HG02973 (cell line): ENCODE data around the gene IPO7.
"Not testable (repeated sequence)": the region's sequence is repeated elsewhere in the genome, so short reads cannot be mapped to it uniquely, and the experiment has no call there.

ENCODE experiments used
- ATAC-seq: cut with Tn5 transposase; IDR thresholded peaks from one replicate; pipeline ENCODE4 v1.9.1; 2021; ENCODE audit warnings: moderate library complexity; ENCODE audit not compliant: unreplicated experiment

IPO7 gene

DNA sequence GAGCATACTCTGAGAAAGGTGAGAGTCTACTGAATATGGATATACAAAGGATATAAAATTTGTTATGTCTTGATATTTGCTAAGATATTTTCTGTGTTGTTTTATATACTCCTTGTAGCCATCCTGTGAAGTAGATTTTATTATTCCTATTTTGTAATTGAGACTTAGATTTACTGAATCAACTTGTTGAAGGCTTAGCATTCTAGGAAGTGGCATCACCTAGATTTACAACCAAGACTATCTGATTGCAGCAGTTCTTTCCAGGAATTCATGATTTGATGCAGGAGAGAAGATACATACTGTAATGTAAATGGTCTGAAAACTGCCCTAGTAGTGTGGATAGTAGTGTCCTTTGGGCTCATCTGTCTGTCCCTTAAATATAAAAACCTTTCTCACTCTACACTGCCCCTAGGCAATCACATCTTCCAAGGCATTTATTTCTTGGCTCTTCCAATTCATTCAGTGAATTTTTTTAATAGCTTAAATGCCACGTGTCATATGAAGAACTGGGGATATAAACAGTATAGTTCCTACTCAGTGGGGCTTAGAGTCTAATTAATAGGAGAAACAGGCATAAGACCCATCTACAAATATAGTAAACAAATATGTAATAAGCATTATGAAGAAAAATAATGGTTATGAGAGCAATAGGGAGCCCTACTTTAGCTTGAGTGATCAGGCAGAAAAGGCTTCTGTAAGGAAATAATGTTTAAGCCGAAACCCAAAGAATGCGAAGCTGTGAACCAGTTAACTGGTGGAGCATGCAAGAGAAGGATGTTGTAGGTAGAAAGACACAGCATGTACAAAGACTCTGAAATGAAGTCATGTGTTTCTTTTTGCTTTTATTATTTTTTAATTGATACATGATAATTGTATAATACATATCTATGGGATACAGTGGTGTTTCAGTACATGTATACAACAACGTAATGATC lies 13.6 kb downstream of the IPO7 start:
- no peak for ATAC-seq

DNA sequence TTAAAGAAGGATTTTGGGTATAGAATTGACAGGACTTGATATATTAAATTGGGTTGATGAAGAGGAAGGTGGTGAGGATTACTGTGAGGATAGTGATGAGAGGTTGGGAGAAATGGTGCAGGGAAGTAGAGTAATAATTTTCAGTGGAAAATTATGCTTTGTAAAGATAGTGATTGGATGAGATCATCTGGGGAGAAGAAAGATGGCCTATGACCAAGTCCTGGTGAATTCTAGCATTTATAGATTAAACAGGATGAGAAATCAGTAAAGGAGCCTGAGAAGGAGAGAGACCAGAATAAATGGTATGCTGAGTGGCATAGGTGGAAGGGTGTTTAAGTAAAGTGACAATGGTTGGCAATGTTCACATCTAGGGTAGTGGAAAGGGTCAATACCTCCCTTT lies 15.0 kb downstream of the IPO7 start:
- ATAC-seq: no peak

DNA sequence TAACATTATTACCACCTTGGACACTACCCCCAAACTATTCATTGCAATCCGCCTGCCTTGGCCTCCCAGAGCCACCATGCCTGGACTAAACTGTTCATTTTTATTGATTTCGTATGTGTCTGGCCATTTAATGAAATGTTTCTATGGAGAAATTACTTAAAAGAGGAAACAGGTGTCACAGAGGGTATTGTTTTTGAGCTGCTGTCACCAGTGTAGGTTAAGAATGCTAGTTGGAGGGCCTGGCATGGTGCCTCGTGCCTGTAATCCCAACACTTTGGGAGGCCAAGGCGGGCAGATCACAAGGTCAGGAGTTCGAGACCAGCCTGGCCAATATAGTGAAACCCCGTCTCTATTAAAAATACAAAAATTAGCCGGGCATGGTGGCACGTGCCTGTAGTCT lies 17.4 kb downstream of the IPO7 start:
- ATAC-seq: not testable (repeated sequence)

DNA sequence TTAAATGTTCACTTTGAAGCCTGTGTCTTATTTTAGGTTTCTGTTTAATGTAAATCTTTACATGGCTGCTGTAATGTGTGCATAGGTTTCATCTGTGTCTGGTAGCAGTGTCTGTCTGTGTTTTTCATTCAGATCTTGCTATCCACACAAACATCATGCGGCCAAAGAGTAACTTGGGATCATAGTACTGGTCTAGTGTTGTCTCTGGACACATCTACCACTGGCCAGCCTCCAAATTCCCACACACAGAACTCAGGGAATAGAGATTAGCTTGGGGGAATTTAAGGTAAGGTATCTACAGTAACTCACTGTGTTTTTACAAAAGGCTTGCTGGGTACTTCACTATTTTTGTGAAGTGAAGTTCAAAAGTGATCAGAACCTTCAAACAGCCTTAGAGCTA lies 44.3 kb downstream of the IPO7 start:
- no peak for ATAC-seq

DNA sequence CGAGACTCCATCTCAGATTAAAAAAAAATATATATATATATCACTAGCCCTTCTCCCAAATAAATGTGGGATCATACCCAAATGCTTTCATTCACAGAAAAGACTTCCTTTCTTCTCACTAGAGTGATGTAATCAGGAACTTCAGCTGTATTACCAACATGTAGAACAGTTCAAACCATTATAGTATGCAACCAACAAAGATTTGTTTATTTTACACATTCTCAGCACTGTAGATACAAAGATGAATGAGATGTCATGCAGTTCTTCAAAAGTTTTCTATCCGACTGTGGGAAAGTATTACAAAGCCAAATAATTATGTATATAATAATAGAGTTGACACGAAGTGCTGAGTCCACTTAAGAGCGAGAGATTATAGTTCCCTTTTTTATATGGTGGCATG lies 54.2 kb downstream of the IPO7 start:
- ATAC-seq: no peak

DNA sequence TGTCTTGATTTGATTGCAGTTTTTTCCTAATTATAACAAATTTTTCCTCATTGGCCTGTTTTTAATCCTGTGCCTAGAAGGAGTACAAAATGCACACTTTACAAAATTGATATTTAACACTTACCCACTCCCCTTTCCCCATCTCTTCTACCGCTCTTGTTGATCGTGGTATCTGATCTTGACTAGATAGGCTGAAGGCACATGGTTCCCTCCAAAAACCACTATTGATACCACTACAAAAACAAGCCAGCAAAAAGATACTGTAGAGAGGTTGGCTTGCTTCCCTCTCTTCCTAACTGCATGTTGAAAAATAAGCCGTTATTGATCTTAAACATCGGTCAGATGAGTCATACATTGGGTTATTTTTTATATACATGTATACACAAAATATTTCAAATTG lies 61.8 kb downstream of the IPO7 start:
- no peak for ATAC-seq

DNA sequence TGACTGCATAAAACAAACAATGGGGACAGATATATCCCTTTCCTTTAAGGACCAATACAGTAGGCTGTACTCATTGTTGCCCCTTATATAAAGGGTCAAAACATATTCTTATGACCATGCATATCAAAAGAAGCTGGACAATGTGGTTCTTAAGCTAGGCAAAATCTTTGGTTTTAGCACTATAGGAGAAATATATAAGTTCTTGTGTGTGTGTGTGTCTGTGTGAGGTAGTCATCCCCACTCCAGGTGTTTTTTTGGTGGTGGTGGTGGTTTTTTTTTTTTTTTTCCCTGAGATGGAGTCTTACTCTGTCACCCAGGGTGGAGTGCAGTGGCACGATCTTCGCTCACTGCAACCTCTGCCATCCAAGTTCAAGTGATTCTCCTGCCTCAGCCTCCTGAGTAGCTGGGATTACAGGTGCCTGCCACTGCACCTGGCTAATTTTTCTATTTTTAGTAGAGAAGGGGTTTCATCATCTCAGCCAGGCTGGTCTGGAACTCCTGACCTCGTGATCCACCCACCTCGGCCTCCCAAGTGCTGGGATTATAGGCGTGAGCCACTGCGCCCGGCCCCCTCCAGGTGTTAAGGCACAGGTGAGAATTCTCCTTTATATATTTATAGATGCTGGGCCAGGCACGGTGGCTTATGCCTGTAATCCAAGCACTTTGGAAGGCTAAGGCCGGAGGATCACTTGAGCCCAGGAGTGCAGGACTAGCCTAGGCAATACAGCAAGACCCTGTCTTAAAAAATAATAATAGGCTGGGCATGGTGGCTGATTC lies 64.3 kb downstream of the IPO7 start:
- ATAC-seq: no peak

DNA sequence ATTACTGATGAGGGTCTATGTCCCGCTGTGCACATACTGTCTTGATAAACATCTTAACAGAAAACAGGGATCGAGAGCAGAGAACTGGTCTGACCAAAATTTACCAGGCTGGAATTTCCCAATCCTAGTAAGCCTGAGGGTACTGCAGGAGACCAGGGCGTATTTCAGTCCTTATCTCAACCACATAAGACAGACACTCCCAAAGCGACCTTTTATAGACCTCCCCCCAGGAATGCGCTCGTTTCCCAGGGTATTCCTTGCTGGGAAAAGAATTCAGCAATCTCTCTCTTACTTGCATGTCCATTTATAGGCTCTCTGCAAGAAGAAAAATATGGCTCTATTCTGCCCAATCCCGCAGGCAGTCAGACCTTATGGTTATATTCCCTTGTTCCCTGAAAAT lies 67.6 kb downstream of the IPO7 start:
- not testable (repeated sequence) for ATAC-seq

DNA sequence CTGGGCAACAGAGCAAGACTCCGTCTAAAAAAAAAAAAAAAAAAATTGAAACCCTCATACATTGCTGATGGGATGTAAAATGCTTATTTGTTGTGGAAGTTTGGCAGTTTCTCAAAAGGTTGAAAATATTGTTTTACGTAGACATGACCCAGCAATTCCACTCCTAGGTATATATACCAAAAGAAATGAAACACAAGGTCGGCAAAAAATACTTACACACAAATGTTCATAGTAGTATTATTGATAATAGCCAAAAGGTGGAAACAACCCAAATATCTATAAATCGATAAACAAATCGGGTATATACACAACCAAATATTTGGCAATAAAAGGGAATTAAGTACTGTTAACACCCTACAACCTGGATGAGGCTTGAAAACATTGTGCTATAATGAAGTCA lies 71.3 kb downstream of the IPO7 start:
- ATAC-seq: no peak

DNA sequence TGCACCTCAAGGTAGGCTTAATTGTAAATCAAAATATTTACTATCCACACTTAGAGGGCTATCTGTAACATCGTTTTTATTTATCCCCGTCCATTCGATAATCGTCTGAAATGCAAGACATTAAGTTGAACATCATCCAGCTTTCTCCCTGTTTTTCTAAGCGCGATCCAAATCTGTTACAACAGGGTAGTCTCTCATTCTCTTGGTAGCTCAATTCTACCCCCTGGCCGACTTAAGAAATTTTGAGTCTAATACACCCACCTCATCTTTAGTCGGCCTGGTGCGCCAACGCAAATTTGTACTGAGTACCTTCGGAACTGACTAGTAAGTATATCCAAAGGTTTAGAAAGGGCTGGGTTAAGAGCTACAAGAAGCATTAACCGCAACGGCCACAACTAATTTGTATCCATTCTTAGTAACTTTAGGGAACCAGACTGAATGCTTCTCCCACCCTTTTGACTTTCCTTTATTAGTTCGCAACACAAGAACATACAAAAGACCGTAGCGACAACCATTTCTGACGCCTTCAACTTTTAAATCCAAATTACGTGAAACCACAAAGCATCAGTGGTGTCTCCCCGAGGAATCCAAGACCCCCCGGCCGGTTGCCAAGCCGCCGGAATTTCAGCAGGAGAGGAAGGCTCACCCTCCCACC lies 75.3 kb downstream of the IPO7 start:
- no peak for ATAC-seq

DNA sequence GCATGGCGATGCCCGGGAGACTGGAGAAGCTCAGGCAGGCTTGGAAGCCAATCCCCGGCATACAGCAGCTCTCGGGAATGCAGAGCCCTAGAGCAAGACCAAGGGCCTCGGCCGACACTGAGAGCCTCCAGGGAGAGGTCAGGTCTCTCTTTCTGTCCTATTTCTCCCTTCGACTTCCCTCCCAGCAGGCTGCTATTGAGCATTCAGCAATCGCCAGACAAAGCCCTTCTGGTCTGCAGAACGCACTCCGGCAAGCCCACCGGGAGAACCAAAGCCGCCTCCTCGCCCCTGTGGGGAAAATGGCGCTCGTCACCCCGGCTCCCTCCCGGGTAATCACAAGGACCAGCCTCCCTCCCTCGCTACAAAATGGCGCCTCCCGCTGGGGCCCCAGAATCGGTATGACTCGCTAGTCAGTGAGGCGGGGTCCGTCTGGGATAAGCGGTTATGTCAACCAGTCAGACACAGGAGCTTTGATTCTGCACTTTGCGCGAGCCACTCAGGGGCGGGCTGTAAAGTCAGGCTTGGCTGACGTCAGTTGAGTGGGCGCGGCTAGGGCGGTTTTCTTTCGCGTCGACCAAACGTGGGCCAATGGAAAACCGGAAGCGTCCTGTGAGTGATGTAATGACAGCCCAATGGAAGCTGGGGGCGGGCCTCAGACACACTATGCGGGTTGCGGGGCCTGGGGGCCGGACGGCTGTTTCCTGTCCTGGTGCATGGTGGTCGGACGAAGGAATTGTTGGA lies 76.0 kb downstream of the IPO7 start, which contains the start of gene ZNF143:
Gene ZNF143 (plus strand): TSS at position 691 of the 741 bp plus-strand sequence. CDS start 10,297 bp downstream, outside the sequence.
- peak; percentile 84 for ATAC-seq

DNA sequence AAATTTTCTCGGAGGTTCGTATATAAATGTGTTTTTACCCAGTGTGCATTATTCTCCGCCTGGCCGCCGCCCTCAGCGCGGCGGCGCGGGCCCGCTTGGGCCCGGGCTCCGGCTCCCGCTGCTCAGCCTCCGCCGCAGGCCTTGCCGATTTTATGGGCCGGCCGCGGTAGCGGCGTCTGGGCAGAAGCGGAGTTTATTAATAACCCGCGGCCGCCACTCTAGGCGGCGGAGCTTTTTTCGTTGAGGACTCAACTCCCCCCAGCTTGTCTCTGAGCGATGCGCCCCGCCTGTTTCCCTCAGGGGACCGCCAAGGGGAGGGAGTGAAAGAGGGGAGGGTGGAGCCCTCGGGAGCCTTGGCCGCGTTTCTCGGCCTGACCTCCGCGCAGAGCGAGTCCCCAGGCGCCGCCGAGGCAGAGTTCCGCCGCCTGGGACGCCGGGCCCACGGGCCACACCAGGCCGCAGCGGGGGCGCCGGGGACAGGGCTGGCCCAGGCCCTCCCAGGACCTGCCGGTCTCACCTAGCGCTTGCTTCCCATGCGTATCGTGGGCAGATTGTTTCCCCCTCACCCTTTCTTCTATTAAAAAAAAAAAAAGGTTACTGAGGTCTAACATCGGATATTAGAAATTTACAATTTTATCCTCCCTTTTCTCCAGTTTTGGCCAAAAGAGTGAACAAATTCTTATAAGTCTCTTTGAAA lies 76.8 kb downstream of the IPO7 start:
- ATAC-seq: peak; percentile 36

DNA sequence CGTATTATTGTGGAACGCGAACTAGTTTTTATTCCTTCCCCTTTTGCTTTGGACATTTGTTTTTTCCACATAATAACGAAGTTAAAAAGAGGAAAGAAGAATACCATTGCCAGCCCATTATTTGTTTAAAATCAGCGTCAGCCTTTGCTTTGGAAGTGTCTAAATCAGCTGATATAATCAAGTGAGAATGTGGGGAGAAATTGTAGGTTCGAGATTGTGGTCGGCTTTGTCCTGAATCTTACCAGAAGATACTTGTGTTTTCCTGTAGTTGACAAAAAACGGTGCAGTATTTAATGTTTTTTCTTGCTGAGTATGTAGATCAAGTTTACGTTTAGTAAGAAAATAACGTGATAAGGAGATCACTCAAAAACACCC lies 77.3 kb downstream of the IPO7 start:
- ATAC-seq: no peak

DNA sequence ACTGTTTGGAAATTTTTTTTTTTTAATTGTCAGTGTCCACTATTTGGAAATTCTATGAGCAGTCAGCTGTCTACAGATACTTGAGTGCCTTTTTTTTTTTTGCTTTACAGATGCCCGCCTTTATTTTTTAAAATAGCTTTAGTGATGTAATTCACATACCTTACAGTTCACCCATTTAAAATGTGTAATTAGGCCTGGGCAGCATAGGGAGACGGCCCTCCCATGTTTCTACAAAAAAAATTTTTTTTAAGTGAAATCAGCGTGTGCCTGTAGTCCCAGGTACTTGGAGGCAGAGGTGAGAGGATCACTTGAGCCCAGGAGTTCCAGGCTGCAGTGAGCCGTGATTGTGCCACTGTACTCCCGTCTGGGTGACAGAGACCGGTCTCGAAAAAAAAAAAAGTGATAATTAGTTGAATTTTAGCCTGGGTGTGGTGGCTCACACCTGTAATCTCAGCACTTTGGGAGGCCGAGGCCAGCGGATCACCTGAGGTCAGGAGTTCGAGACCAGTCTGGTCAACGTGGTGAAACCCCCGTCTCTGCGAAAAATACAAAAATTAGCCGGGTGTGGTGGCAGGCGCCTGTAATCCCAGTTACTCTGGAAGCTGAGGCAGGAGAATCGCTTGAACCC lies 77.8 kb downstream of the IPO7 start:
- ATAC-seq: no peak

DNA sequence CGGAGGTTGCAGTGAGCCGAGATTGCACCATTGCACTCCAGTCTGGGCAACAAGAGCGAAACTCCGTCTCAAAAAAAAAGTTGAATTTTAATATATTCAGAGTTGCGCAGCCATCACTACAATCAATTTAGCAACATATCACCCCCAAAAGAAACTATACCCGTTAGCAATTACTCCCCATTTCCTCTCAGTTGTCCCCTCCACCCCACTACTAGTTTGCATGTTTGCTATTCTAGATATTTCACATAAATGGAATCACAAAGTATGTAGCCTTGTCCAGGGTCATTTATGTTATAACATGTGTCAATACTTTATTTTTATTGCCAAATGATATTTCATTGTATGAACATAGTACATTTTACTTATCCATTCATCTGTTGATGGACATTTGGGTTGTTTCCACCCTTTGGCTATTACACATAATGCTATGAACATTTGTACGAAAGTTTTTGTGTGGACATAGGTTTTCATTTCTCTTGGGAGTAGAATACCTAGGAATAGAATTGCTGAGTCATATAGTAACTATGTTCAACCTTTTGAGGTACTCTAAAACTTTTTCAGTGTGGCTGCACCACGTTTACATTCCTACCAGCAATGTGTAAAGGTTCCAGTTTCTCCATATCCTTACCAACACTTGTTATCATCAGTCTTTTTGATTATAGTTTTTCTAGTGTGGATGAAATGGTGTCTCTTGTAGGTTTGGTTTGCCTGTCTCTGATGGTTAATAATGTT lies 78.5 kb downstream of the IPO7 start:
- no peak for ATAC-seq

DNA sequence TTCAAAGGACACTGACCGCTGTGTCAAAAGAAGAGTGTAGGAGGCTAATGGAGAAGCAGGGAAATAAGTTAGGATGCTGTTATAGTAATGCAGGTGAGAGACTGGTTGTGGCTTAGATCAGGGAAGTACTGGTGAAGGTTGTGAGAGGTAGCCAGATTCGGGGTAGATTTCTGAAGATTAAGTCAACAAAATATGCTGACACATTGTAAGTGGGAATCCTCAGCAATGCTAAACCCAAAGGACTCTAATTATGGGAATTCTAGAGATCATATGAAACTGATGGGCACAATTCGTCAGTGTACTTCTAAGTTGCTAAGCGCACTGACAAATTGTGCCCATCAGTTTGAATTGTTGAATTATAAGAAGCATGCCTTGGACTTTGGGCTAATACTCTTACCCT lies 86.3 kb downstream of the IPO7 start:
- no peak for ATAC-seq

DNA sequence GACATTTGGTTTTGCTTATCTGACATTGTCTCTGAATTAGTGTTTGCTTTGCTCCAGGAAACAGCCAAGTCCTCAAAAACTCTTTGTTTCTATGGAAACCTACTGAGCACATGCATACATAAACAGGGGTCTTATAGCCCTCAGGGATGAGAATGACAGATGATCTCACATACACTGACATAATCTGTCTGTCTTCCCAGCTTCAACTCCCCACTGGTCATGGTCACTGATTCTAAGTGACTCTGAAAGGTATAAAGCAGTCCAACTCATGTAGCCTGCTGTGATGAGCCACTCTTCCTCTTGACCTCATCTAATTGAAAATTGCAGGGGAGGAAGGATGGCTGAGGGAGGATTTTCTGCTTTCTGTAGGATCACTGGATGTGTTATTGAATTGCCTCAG lies 89.0 kb downstream of the IPO7 start:
- ATAC-seq: no peak

DNA sequence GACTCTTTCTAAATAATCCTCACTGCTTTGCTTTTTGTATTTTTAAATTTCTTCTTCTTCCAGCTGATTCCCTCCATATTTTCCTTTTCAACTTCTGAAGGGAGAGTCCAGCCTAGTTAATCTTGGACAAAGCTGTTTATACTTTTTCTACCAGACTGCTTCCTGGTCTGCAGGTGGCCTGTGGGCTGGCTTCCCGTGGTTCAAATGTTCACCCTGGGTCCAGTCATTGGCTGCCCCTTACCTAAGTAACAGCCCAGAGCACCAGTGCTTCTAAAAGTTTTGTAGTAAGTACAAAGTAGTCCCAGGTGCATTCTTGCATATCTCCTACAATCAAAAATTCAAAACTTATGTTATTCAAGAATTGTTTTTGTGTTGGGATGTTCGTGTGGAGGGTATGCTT lies 95.4 kb downstream of the IPO7 start:
- ATAC-seq: no peak
